Activated CD4-positive, alpha-beta T cell treated with anti-CD3 and anti-CD28 coated beads, Interleukin-2, amount 50 U/mL, for 24 hours (primary cell): Measurements from ENCODE around the gene LACRT.
"Not testable (repeated sequence)": the region's sequence is repeated elsewhere in the genome, so short reads cannot be mapped to it uniquely, and the experiment has no call there.

ENCODE experiments used
- DNase-seq, 2 donors: peaks; one replicate each; pipeline ENCODE4 v3.0.0-alpha.2; 2020; ENCODE audit warnings: low read depth in 1 of 2, low spot score in 1 of 2

LACRT gene, protein sequence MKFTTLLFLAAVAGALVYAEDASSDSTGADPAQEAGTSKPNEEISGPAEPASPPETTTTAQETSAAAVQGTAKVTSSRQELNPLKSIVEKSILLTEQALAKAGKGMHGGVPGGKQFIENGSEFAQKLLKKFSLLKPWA

DNA sequence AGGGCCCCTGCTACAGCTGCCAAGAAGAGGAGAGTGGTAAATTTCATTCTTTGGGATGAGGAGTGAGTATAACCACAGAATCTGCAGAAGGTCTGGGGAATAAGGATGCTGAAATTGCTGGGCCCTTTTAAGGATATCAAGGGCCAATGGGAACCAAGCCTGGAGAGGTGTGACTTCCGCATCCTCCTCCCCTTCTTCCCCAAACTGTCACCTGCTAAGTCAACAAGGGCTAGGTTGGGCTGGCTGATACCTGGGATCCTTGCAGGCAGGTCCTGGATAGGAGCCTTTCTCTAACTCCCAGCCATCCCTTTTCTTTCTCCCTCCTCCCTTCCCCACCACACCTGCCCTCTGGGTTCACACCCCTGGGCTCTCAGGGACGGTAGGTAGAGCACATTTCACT, at the start of gene LACRT:
LACRT (minus strand) TSS at position 101 of the 400 bp plus-strand sequence; CDS start at position 47, 54 bp downstream.
- no peak for DNase-seq

DNA sequence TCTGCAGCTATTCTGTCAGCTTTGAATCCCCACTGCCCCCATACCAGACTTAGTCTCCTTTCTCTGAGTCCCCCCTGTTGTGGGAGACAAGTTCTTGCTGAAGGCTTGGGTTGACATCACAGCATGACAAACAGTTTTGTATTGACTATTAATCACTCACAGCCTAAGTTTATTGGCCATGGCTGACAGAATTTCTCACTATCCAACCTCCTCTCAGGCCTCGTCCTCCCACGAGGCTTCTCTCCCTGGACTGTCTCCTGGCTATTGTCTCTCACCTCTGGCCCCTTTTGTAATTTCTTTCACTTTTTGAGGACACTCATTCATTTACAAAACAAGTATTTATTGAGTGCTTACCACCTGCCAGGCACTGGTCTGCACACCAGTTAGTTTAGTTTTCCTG, 48.7 kb upstream of the LACRT start:
- DNase-seq, result no peak

DNA sequence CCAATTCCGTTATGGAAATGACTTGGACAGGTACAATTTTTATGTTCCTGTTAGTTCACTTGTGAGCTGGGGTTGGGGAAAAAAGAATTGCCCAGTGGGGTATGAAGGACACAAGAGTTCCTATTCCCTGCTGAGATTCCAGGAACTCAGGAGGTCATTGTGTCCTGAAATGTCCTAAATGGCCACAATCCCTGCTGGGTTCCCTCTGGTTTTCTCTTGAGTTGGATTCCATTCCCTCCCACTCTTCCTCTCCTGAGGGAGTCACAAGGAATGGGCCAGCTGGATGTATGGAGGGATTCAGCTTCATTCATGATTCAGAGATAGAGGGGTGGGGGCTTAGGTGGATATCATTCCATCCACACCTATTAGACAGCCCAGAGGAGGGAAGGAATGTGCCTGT, 48.0 kb upstream of the LACRT start:
- DNase-seq, result no peak

DNA sequence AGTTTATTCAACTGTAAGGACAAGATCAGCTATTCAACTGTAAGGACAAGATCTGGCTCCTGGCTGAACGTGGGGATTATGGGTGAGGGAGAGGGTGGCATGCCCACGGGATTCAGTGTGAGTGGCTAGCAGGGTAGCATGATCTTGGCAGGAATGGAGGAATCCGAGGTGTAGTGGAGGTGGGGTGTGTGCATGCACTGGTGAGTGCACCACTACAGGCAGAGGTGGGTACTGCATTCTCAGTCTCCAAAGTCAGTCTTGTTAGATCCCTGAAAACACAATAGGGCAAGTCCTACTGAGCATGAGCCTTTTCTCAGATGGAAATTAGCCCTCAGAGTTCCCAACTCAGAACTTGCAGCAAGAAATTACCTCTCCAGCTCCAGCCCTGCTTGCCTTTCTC, 45.7 kb upstream of the LACRT start:
- peak in 1 of 2 donors; percentile 11 for DNase-seq

DNA sequence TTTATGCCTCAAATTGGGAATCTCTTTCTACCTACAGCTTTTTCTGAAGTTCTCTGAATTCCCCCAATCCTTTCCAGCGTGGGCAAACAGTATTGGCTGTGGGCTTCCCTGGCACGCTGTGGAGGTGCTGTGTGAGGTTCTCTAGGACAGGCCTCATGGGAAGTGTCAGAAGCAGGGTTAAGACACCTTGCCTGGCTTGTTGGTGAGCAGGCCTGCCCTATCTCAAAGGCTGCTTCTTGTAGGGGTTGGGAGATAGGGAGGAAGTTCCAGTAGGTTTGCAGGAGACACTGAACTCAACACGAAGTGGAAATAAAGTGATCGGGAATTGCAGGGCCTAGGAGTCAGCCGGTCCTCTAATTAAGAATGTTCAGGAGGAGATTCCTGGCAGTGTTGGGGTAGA, 43.4 kb upstream of the LACRT start:
- no peak for DNase-seq

DNA sequence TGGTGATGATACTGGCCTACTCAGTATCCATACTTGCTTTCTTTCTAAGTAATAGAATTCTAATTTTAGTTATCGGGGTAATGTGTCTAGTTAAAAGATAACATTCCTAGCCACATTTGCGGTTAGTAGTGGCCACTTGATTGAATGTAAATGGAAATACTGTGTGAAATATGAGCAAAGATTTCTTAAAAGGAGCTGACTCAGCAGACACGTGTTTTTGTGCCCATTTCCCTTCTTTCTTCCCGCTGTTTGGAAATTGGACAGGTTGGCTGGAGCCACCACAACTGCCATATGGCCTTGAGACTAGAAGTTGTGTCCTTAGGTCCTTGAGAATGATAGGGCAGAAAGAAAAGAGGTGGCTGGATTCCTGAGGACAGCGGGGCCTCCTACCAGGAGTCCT, 33.2 kb upstream of the LACRT start:
- no peak for DNase-seq

DNA sequence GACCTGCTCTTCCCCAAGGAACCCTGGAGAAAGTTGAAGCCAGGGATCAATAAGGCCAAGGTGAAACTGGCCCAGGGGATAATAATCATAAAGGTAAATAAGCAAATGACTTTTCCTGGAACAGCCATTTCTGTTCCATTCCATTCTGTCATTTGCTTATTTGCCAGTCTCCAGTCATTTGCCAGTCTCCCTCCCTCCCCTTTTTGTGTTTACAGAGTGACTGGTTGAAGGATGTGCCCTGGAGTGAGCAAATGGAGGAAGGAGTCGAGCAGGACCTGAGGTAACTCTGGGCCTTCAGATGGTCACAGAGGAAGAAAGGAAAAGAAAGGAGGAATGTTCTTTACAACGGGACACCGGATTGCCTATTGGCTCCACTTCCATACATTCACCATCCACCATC, 31.3 kb upstream of the LACRT start:
- DNase-seq, result no peak

DNA sequence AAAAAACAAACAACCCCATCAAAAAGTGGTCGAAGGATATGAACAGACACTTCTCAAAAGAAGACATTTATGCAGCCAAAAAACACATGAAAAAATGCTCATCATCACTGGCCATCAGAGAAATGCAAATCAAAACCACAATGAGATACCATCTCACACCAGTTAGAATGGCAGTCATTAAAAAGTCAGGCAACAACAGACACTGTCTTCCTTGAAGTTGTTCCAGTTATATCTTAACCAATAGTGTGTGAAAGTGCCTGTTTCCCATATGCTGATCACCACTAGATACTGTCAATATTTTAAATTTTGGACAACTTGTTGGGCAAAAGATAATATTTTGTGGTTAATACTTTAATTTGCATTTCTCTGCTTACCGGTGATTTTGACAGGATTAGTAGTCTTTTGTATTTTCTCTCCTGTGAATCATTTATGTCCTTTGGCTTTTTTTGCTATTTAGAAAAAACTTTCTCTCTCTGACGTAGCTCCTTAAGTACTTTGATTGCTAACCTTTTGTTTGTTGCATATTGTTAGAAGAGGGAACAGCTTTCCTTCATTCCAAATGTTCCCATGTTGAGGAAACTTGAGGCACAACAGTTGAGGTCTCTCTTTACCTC, 30.4 kb upstream of the LACRT start:
- DNase-seq, result not testable (repeated sequence)

DNA sequence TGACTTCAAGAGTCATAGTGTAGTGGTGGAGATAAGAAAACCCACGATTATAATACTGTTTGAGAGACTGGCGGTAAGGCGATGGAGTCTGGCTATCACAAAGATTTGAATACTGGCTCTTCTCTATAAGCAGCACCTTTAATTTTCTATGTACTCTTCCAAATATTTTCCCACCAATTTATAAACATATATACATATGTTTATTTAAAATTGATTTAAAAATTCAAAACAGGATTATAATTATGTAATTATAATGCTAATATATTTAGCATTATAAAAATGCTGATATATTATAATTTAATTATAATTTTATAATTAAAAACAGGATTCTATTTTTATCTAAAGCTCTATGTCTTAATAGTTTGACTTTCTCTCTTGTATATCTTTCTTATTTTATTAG, 28.9 kb upstream of the LACRT start:
- no peak for DNase-seq

DNA sequence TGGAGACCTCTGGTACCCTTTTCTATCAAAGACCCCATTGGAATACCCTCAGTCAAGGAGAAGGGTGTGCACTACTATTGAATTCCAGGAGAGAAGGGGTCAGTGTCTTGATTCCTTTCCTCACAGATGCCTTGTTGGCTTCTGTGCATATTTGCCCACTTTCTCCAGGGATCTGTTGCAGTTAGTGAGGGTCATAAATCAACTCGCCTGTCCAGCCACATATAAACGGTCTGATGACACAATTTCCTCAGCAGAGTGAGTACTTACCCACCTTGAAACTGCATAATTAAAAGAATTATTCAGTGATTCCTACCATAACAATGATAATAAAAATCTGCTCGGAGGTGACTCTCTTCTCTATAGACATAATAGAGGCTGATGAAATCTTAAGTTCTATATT, 27.3 kb upstream of the LACRT start:
- no peak for DNase-seq

DNA sequence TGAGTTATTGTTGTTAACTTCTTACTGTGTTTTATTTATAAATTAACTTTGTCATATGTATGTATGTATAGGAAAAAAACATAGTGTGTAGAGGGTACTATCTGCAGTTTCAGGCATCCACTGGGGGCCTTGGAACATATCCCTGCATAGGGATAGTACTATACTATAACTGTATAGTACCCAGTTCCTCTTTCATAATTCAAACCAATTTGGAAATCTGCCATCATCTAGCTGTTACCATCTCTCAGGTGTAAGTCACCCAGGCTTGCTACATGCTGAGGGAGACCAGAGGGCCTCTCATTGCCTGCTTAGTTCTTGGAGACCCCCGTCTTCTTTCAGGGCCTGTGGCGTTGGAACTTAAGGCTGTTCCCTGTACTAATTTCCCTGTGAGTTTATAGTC, 26.4 kb upstream of the LACRT start:
- DNase-seq, result no peak

DNA sequence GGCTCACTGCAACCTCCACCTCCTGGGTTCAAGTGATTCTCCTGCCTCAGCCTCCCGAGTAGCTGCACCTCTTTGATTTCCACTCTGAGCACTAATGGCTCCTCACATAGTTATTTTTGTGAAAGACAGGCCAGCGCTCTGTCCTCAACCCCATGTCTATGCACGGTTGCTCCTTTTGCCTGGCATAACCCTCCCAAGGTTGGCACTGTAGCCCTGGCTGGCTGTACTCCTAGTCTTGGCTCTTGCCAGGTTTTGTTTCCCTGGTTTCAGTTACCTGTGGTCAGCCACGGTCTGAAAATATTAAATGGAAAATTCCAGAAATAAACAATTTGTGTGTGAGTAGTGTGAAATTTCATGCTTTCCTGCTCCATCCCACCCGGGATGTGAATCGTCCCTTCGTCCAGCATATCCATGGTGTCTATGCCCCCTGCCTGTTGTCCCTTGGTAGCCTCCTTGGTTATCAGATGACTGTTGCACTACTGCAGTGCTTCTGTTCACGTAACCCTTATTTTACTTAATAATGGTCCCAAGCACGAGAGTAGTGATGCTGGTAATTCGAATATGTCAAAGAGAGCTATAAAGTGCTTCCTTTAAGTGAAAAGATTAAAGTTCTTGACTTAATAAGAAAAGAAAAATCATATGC, 25.7 kb upstream of the LACRT start:
- no peak for DNase-seq

DNA sequence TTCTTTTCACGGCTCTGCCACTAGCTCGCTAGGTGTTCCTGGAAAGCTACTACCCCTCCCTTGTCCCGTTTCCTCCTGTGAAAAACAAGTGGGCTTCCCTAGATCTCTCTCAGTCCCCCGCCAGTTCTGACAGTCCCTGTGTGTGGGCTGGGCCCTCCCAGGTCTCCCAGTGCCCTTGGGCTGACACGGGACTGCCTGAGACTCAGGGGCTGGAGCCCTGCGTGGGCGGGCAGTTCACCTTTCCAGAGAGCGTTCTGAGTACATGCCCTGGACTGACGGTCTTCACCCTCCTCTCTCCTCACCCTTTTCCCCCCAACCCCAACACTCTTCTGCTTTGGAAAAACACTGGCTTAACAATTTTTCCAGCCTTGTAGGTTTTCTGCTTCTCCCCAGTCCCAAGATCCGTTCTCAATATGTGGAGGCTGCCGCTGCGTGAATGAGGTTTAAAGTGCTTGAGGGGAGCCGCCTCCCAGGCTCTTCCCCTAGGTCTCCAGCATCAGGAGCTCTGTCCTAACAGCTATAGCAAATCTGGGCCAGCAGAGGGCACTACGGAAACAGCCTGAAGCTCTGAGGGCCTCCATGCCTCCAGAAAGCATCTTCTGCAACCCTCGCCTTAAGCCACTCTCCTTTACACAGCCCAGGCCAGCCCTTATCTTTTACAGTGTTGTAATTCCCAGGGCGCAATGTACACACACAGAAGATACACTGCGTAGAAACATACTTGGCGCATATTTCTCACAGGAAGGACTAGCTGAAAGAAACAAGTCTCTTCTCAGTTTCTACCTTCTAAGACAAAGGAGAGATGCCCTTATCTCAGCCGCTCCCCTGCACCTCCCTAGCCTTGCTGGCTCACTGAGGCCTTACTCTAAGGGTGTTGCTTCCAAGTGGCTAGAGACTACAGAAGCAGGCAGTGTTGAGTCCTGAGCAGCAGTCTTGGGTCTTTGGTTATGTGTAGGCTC, 23.9 kb upstream of the LACRT start:
- DNase-seq, result peak in 1 of 2 donors; percentile 13

DNA sequence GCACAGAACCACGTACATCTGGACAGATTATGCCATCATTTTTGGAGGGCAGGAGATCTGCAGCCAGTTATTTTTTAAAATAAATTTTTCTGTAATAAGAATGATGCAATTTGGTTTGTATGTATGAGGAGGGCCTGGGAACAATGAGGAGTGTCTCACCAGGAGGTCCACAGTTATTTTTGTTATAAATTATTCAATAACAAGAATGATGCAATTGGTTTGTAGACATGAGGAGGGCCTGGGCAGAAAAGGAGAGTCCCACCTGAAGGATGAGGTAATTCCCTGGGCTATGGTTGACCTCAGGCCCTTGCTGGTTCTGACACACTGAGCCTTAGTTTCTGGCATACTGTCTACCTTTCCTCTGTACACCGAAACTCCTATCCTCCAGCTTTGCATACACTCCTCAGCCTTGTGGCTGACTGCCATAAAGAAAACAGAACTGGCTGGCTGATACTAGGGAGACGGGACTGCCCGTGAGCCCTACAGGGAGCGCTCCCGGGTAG, 22.5 kb upstream of the LACRT start:
- no peak for DNase-seq

DNA sequence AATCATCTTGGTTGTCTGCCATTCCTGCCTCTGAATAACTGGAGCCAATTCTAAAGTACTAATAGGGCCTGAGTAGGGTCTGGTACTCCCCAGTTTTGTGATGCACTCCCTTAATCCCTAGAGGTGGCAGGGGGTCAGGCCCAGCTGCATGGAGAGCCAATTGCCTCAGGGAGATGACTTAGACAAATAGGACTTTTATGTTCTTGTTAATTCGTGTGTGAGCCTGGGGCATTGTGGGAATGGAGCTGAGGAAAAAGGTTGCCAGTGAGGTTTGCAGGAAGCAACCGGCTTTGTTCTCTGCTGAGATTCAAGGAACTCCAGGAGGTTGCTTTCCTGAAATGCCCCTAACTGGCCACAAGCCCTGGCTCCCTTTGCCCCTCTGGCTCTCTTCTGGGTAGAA, 20.2 kb upstream of the LACRT start:
- no peak for DNase-seq

DNA sequence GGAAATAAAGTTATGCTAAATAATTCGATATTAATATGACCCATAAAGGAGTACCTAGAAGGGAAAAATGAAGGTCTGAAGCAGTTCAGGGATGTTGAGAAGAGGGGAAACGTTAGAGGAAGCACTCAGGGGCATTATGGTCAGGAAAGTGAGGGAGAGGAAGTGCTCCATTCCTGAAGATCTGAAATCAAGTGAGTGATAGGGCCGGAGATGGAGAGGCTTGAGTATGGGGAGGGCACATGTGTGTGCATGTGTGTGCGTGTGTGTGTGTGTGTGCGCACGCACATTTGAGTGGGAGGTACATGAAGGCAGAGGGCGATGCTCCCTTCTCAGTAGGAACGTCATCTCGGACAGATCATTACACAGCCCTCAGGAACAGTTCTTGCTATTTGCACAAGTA, 18.3 kb upstream of the LACRT start:
- no peak for DNase-seq

DNA sequence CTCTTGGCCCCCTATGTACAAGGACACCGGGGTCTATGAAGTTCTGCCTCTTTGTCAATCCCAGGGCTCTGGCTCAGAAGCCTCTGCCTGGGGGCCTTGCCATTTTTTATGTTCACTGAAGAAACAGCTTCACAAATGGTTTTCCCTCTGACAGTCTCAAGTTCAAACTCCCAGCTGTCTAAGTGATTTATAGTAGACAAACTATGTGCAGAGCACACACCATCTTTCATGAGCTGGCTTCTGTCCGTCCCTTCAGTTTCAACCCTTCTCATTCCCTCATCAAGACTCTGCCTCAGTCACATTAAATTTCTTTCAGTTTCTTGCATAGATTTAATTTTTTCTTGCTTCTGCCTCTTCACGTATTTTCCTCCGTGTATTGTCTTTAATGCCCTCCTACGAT, 16.2 kb upstream of the LACRT start:
- no peak for DNase-seq

DNA sequence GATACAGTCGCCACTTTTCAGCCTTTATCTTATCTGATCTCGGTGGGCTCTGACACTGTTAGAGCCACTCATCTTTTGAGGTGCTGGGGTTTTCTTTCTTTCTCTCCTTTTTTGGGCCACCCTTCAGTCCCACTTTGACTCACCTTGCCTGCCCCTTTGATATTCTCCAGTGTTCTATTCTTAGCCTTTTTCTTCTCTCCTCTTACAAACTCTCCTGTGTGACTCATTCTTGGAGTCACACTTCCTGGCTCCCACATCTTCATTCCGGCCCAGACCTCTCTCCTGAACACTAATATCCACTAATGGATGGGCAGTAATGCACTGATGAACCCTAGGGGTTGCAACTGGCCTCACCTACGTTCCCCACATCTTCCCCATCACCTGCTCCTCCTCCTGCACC, 15.7 kb upstream of the LACRT start:
- DNase-seq, result no peak

DNA sequence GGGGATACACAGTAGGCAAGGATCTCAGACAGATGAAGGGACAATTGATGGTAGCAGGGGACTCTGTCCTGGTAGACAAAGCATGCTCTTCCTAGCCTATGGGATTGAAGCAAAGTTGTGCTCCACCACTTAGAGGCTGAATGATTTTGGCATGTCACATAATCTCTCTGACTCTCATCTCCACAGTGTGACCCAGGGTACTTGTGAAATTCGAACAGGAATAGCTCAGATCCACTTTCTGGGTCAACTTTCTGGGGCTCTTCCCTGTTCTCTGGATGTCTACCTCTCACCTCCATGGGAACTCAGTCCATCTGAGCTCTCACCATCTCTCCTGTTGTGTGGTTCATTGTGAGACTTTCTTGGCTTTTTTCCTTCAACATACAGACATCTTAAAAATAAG, 15.1 kb upstream of the LACRT start:
- no peak for DNase-seq

DNA sequence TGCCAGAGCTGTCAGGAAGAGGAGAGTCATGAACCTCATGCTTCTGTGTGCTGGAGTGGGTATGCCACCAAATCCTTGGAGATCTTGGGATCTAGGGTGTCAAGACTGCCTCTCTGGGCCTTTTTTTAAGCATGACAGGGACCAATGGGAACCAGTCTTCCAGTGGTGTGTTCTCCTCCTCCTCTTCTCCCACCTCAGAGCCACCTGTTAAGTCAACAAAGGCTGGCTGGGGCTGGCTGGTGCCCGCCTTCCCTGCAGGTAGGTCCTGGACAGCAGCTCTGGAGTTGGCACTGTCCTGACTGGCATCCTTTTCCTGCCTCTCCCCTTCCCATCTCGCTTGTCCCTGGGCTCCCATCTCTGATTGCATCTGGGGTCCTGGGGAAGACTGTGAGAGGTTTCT, 13.6 kb upstream of the LACRT start, which contains the start of gene DCD:
DCD (minus strand) TSS at position 101 of the 400 bp plus-strand sequence; CDS start at position 39, 62 bp downstream.
- no peak for DNase-seq

DNA sequence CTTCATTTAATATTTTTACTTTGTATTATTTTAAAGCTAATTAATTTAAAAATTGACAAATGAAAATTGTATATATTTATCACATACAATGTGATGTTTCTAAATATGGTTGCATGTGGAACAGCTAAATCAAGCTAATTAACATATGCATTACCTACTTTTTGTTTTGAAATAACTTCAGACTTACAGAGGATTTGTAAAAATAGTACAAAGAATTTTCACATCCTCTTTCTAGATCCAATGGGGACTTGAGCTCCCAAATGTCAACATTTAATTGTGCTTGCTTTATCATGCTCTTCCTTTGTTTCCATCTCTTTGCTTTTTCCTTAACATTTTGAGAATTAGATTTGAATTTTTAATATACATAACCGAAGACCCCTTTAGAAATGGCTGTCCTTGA, 6.9 kb upstream of the LACRT start:
- no peak for DNase-seq

DNA sequence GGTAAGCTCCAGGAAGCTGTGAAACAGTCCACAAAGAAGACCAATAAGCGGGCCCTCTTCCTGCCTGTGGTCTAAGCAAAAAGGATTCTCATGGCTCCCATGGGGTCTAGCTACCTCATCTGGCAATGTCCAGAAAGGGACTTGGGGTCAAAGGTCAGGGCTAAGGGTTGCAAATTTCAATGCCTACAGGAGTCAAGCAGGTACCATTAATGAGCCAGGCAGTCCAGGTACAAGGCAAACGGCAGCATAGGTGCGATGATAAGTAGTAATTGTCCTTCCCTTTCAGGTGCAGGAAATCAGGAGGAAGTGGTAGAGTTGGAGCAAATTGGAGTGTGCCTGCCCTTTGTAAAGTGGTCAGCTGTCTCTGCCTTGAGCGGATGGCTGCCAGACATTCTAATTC, 6.4 kb upstream of the LACRT start:
- DNase-seq, result no peak
